ENCODE measurements around the gene TXNDC12. TPM values are rescaled to one million over a fixed set of nuclear protein-coding genes. Genes with fewer than 3 reads are reported as not detected.
A peak's percentile ranks its signal among the peaks of the same experiment; 100 is the strongest.
"Not testable (repeated sequence)": the region's sequence is repeated elsewhere in the genome, so short reads cannot be mapped to it uniquely, and the experiment has no call there.

TXNDC12 gene
- polyA plus RNA-seq, 4 donors, result 67.1 to 93.7 (median 74.4) TPM

DNA sequence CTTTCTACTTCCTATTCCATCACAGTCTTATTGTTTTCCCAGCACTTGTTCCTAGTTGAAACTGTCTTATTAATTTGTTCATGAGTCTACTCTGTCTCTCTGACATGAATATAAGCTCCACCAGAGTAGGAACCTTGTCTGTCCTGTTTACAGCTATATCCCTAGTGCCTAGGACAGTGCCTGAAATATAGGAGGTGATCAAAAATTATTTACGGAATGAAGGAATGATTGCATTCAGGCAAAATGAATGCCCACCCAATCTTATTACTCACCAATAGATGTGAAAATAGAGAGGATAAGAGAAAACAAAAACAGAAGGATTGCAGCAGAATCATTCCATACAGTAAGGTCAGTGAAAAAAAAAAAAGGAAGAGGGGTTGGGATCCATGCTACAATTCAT lies 1.1 kb downstream of the TXNDC12 start:
- no peak for DNase-seq (ENCODE audit: low read depth in 4 of 4, low spot score in 2 of 4)

GRCh38 chr1:52049337-52049736 lies 5.7 kb downstream of the TXNDC12 start:
- not testable (repeated sequence) for DNase-seq (ENCODE audit: low read depth in 4 of 4, low spot score in 2 of 4)

DNA sequence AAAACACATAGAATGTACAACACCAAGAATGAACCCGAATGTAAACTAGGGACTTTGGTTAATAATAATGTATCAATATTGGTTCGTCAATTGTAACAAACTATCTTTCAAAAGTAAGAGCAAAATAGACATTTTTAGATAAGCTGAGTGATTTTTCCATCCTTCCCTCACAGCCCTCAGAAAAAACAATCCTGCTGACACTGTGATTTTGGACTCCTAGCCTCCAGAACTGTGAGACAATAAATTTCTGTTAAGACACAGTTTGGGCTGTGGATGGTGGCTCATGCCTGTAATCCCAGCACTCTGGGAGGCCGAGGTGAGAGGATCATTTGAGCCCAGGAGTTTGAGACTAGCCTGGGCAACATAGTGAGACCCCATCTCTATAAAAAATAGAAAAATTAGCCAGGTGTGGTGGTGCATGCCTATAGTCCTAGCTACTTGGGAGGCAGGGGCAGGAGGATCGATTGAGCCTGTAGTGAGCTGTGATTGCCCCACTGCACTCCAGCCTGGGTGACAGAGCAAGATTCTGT lies 9.3 kb downstream of the TXNDC12 start:
- not testable (repeated sequence) for DNase-seq (ENCODE audit: low read depth in 4 of 4, low spot score in 2 of 4)

DNA sequence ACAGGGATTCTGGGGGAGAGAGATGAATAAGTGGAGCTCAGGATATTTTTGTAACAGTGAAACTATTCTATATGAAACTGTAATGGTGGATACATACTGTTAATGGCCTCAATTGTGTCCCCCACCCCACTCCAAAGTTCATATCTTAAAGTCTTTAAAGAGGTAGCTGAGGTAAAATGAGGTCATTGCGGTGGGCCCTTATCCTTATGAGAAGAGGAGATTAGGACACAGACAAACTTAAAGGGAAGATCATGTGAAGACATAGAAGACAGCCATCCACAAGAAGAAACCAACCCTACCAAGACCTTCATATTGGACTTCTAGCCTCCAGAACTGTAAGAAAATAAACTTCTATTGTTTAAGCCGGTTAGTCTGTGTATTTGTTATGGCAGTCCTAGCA lies 9.8 kb downstream of the TXNDC12 start:
- DNase-seq (ENCODE audit: low read depth in 4 of 4, low spot score in 2 of 4), result no peak

- DNase-seq (ENCODE audit: low read depth in 4 of 4, low spot score in 2 of 4), result no peak
Observed at GRCh38 chr1:52041551-52042185, 13.3 kb downstream of the TXNDC12 start.

DNA sequence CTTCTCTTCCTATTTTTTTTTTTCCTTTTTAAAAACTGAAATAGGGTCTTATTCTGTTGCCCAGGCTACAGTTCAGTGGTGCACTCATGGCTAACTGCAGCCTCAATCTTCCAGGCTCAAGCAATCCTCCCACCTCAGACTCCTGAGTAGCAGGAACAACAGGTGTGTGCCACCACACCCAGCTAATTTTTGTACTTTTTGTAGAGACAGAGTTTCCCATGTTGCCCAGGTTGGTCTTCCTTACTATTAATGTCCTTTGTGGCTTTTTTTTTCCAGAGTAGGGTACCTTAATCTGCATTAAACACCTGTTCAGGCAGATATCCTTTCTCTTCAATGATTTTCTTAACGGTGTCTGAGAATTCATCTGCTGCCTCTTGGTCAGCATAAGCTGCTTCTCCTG lies 17.1 kb downstream of the TXNDC12 start:
- DNase-seq (ENCODE audit: low read depth in 4 of 4, low spot score in 2 of 4), result no peak

DNA sequence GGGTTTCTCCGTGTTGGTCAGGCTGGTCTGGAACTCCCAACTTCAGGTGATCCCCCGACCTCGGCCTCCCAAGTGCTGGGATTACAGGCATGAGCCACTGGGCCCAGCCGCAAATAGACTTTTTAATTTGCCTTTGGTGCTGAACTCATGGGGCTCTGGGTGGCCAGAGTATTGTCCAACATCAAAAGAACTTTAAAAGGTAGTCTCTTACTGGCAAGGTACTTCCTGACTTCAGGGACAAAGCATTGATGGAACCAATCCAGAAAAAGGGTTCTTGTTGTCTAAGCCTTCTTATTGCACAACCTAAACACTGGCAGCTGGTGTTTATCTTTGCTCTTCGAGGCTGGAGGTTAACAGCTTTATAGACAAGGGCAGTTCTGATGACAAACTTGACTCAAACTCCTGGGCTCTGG lies 17.6 kb downstream of the TXNDC12 start:
- DNase-seq (ENCODE audit: low read depth in 4 of 4, low spot score in 2 of 4), result no peak

DNA sequence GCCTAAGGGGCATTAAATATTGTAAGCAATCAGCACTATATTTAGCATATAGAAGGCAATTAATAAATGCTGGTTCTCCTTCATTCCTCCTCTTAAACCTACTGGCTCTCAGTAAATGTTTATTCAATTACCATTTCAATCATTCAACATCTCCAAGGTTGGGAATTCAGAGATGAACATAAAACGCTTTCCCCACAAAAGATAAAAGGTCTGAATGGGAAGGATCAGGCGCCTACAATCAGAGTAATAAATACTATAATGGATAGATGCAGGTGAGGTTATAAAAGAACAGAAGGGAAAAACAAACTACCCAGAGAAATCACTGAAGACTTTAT lies 21.0 kb downstream of the TXNDC12 start:
- no peak for DNase-seq (ENCODE audit: low read depth in 4 of 4, low spot score in 2 of 4)

- DNase-seq (ENCODE audit: low read depth in 4 of 4, low spot score in 2 of 4), result peak; percentile 74 to 85 (median 78)
Observed at GRCh38 chr1:52033190-52034049, 21.6 kb downstream of the TXNDC12 start, which contains the start of gene KTI12. KTI12 (minus strand) TSS chr1:52033810; CDS start chr1:52033761, 49 bp downstream.

- no peak for DNase-seq (ENCODE audit: low read depth in 4 of 4, low spot score in 2 of 4)
Observed at GRCh38 chr1:52032785-52033131, 22.2 kb downstream of the TXNDC12 start.

GRCh38 chr1:52032124-52032784 lies 22.7 kb downstream of the TXNDC12 start:
- DNase-seq (ENCODE audit: low read depth in 4 of 4, low spot score in 2 of 4), result no peak

DNA sequence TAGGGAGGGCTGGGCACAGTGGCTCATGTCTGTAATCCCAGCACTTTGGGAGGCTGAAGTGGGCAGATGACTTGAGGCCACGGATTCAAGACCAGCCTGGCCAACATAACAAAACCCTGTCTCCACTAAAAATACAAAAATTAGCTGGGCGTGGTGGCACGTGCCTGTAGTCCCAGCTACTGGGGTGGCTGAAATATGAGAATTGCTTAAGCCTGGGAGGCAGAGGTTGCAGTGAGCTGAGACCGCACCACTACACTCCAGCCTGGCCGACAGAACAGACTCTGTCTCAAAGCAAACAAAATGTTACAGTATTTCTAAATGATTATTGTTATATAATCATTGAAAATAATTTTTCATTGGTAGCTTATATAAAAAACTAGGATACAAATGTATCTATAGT lies 26.2 kb downstream of the TXNDC12 start:
- DNase-seq (ENCODE audit: low read depth in 4 of 4, low spot score in 2 of 4), result not testable (repeated sequence)

DNA sequence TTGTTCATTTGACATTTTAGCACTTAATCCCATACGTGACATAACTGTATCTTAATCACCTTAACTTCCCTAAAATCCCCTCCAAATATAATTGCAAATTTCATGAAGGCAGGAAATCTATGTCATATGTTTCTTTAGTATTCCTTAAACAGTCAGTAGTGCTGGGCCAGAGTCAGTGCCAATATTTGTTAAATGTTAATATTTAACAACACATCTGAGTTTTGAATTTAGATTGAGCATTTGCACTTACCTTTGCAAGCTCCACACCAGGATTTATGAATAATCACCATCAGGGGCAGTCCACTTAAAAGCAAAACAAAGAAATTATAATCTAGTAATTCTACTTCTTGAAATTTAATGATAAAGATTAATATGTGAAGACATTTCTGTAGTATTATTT lies 26.7 kb downstream of the TXNDC12 start:
- no peak for DNase-seq (ENCODE audit: low read depth in 4 of 4, low spot score in 2 of 4)

- DNase-seq (ENCODE audit: low read depth in 4 of 4, low spot score in 2 of 4), result no peak
Observed at GRCh38 chr1:52026278-52026677, 28.7 kb downstream of the TXNDC12 start.

DNA sequence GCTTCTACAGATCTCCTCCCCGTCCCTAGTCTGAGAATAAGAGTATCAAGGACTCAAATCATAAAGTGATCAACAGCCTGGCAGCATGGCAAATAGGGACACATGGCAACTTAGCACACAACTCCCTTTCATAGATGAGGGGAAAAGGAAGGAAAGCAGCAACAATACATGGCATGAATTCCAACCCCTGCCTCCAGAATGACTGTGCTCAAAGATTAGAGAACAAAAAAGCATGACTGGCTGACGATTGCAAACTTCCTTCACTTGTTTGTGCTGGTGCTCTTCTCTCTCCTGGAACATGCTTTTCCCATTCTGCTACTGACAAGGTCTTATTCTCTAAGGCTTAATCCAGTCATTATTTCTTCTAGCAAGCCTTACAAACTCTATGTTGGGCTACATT lies 32.9 kb downstream of the TXNDC12 start:
- DNase-seq (ENCODE audit: low read depth in 4 of 4, low spot score in 2 of 4), result no peak

- DNase-seq (ENCODE audit: low read depth in 4 of 4, low spot score in 2 of 4), result no peak
Observed at GRCh38 chr1:52008071-52008809, 46.8 kb downstream of the TXNDC12 start.

- DNase-seq (ENCODE audit: low read depth in 4 of 4, low spot score in 2 of 4), result no peak
Observed at GRCh38 chr1:52007215-52008002, 47.6 kb downstream of the TXNDC12 start.

DNA sequence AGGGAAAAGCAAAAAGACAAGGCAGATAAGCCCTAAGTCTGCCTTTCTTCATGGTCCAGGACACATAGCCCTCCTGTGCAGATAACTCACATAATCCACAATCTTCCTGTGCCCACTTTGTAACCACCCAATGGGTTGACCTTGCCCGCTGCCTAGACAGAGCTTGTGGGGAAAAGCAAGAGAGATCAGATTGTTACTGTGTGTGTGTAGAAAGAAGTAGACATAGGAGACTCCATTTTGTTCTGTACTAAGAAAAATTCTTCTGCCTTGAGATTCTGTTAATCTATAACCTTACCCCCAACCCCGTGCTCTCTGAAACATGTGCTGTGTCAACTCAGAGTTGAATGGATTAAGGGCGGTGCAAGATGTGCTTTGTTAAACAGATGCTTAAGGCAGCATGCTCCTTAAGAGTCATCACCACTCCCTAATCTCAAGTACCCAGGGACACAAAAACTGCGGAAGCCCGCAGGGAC lies 48.9 kb downstream of the TXNDC12 start:
- not testable (repeated sequence) for DNase-seq (ENCODE audit: low read depth in 4 of 4, low spot score in 2 of 4)

DNA sequence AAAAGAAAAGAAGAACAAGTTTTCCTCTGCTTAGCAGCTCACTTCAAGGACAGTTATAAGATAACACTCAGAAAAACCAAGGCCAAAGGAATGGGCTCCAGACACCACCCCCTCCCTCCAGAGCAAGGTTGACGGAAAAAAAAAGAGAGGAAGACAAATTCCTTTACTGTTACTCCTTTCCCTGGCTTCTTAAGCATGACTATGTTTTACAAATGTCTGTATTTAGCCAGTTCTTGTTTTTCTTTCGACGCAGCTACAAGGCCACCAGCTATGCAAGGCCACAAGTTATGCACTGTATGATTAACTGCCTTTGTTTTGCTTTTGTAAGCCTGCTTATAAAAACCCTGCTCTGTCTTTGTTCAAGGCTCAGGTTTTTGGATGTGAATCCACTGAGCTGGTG lies 49.4 kb downstream of the TXNDC12 start:
- DNase-seq (ENCODE audit: low read depth in 4 of 4, low spot score in 2 of 4), result not testable (repeated sequence)

DNA sequence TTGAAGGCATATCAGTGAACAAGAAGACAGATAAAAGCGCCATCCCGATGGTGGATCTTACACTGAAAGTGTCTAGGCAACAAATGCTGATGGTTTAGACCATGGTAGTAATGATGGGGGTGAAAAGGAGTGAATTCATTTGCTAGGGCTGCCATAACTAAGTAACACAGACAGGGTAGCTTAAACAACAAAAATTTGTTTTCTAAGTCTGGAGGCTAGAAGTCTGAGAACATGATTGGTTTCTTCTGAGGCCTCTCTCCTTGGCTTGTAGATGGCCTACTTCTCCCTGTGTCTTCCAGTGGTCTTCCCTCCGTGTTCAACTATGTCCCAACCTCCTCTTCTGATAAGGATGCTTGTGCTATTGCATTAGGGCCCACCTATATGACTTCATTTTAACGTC lies 51.1 kb downstream of the TXNDC12 start:
- DNase-seq (ENCODE audit: low read depth in 4 of 4, low spot score in 2 of 4), result no peak

Data from left renal cortex interstitium (tissue), 4 donors.